Gastrocnemius medialis (tissue), 4 donors: ENCODE data around the gene GIT2. TPM values are rescaled to one million over a fixed set of nuclear protein-coding genes. Genes with fewer than 3 reads are reported as not detected.
A peak's percentile ranks its signal among the peaks of the same experiment; 100 is the strongest.

Experiments
- ATAC-seq, 2 donors: fragments of 150-250 bp; one replicate each; pipeline ENCODE4 v1.9.1; 2016
- DNase-seq, 2 donors: peaks; one replicate each; pipeline ENCODE4 v3.0.0-alpha.2; 2019
- H3K27ac ChIP-seq, 4 donors: fragments of 200-600 bp; sonication (generic); 1 replicate in 1 of 4; 2 replicates in 3 of 4; pipeline ENCODE4 v1.5.1; 2016 to 2018; ENCODE audit warnings: mild to moderate bottlenecking in 2 of 4, moderate library complexity in 1 of 4
- H3K27me3 ChIP-seq, 3 donors: fragments of 200-600 bp; sonication (generic) in 2 of 3; 1 replicate in 1 of 3; 2 replicates in 2 of 3; pipeline versions ENCODE4 v1.5.1 to v1.6.0; 2016 to 2019; ENCODE audit warnings: mild to moderate bottlenecking in 1 of 3, moderate library complexity in 1 of 3
- H3K36me3 ChIP-seq, 2 donors: fragments of 200-600 bp; sonication (generic) in 1 of 2; one replicate each; pipeline ENCODE4 v1.5.1; 2017 to 2018
- H3K4me1 ChIP-seq, 2 donors: fragments of 200-600 bp; sonication (generic) in 1 of 2; one replicate each; pipeline ENCODE4 v1.5.1; 2016 to 2017; ENCODE audit warnings: mild to moderate bottlenecking in 2 of 2
- H3K4me3 ChIP-seq, 4 donors: fragments of 200-600 bp; sonication (generic) in 3 of 4; 1 replicate in 1 of 4; 2 replicates in 3 of 4; pipeline ENCODE4 v1.5.1; 2016 to 2019; ENCODE audit warnings: mild to moderate bottlenecking in 2 of 4
- H3K9me3 ChIP-seq, 3 donors: fragments of 200-600 bp; sonication (generic) in 2 of 3; 1 replicate in 1 of 3; 2 replicates in 2 of 3; pipeline ENCODE4 v1.5.1; 2016 to 2019
- POLR2A ChIP-seq, 2 donors: fragments of 450-650 bp; IDR thresholded peaks; one replicate each; pipeline ENCODE4 v1.6.1; 2017; ENCODE audit warnings: antibody characterized with exemption in 2 of 2, mild to moderate bottlenecking in 2 of 2, moderate library complexity in 2 of 2
- in situ Hi-C, 4 donors: fragments of 200-750 bp; cut with MboI; loops; one replicate each; pipeline versions ENCODE4 v1.15.0 to v1.8.0; 2017; ENCODE audit warnings: low sequenced_read_pairs in 4 of 4
- intact Hi-C: fragments of 100-400 bp; cut with DNase I; formaldehyde crosslinking; loops from one replicate; pipeline ENCODE4 v1.15.1; 2023; ENCODE audit warnings: low total_unique reads
- total RNA-seq, 4 donors: library from RNA; depleted of rRNA; stranded (reverse); fragments of >200 nt; gene quantifications; one replicate each; pipeline versions ENCODE4 v1.1.0 to v1.2.3, GENCODE V29; 2016
- TF ChIP-seq, protein P1 (sequence below), 5 experiments: fragments of 450-650 bp in 3 of 5; fragments of 200-600 bp in 2 of 5; sonication (generic) in 2 of 5; IDR thresholded peaks in 4 of 5; conservative IDR thresholded peaks in 1 of 5; 1 replicate in 4 of 5; 2 replicates in 1 of 5; pipeline ENCODE4 v1.5.1; 2016 to 2019; ENCODE audit warnings: antibody characterized with exemption in 5 of 5, mild to moderate bottlenecking in 3 of 5, moderate library complexity in 3 of 5

GIT2 gene, protein sequence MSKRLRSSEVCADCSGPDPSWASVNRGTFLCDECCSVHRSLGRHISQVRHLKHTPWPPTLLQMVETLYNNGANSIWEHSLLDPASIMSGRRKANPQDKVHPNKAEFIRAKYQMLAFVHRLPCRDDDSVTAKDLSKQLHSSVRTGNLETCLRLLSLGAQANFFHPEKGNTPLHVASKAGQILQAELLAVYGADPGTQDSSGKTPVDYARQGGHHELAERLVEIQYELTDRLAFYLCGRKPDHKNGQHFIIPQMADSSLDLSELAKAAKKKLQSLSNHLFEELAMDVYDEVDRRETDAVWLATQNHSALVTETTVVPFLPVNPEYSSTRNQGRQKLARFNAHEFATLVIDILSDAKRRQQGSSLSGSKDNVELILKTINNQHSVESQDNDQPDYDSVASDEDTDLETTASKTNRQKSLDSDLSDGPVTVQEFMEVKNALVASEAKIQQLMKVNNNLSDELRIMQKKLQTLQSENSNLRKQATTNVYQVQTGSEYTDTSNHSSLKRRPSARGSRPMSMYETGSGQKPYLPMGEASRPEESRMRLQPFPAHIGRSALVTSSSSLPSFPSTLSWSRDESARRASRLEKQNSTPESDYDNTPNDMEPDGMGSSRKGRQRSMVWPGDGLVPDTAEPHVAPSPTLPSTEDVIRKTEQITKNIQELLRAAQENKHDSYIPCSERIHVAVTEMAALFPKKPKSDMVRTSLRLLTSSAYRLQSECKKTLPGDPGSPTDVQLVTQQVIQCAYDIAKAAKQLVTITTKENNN
- total RNA-seq, result 10 to 100 TPM; 23.4 to 32.1 (median 23.6) TPM

DNA sequence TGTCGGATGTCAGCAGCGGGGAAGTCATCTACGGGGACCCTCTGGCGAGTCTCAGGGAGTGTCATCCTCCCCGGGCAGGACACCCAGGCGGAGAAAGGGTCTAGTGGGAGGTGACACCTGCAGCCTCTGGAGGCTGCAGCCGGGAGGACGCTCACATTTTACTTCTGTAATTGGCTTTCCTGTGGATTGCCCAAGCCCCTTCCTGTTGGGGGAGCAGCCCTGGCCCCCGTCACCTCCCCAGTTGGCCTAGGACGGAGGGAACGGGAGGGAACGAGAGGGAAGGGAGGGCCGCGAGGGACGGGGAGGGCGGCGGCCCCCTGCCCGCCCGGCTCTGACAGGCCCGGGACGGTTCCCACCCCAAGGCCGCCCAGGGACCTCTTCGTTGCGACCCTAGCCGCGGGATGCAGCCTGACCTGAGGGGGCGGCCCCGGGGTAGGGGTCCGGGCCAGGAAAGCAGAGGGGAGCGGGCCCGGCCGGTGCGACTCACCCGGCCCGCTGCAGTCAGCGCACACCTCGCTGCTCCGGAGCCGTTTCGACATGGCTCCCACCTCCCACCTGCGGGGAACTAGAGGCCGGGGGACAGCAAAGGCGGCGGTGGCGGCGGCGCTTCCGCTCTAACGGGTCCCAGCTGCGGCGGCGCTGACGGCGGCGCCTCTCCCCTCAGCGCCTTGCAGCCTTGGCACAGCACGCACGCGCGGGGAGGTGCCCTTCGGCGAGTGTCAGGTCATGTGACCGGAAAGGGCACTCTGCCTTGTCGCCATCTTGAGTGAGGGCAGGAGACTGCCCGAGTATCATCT lies at the start of gene GIT2:
Gene GIT2 (minus strand): TSS at position 683 of the 797 bp plus-strand sequence. CDS start 144 bp downstream, at position 539.
- Histone ChIP-seq H3K4me3 (peak within 1 kb of the TSS; percentile 83 to 99 (median 98)), H3K36me3 (peaks cover 0 to 3% of the 10 kb centered on the region in 2 donors), H3K27me3 (no peaks in the 10 kb centered on the region), H3K27ac (peak within 1 kb of the TSS; percentile 81 to 90 (median 86)), H3K9me3 (no peaks in the 10 kb centered on the region), H3K4me1 (peaks cover 36 to 53% of the 10 kb centered on the region in 2 donors)
- DNase-seq (peak; percentile 90 to 92), ATAC-seq (peak; percentile 81)
- TF ChIP-seq, protein P1, sequence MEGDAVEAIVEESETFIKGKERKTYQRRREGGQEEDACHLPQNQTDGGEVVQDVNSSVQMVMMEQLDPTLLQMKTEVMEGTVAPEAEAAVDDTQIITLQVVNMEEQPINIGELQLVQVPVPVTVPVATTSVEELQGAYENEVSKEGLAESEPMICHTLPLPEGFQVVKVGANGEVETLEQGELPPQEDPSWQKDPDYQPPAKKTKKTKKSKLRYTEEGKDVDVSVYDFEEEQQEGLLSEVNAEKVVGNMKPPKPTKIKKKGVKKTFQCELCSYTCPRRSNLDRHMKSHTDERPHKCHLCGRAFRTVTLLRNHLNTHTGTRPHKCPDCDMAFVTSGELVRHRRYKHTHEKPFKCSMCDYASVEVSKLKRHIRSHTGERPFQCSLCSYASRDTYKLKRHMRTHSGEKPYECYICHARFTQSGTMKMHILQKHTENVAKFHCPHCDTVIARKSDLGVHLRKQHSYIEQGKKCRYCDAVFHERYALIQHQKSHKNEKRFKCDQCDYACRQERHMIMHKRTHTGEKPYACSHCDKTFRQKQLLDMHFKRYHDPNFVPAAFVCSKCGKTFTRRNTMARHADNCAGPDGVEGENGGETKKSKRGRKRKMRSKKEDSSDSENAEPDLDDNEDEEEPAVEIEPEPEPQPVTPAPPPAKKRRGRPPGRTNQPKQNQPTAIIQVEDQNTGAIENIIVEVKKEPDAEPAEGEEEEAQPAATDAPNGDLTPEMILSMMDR (IDR thresholded peaks at IDR 0.05 in 4 of 5, conservative IDR thresholded peaks at IDR 0.05 in 1 of 5), result no peak
- peak; percentile 77 to 78 for TF ChIP-seq POLR2A (IDR thresholded peaks at IDR 0.05)
- intact Hi-C loops, result loop anchor here (5.0 to 10.0 kb wide), 2 partner anchors 94 to 589 kb away; partner anchors contain the start of genes PPTC7 and TCHP
- in situ Hi-C loops, result no loop called here

DNA sequence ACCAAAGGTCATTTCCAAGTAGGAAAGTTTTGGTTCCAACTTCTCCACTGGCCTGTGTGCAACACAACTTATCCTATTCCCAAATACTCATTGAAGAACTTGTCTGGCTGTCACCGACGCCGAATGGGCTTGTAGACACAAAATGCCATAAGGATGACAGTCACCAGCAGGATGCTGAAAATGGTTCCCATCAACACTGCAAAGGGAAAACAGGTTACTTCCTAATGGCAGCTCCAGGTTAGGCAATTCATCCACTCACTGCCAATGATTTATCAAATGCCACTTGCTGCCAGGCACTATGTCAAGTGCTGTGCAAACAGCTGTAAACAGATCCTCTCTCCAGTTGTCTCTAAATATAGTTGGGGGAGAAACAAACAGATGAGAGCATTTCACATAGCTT lies 46.1 kb upstream of the GIT2 start:
- Histone ChIP-seq H3K36me3 (no peaks in the 10 kb centered on the region), H3K27ac (peak overlapping the region; percentile 74 to 84 (median 80)), H3K4me3 (no peak overlapping the region), H3K9me3 (no peaks in the 10 kb centered on the region), H3K4me1 (peaks cover 47 to 52% of the 10 kb centered on the region in 2 donors), H3K27me3 (no peaks in the 10 kb centered on the region)
- TF ChIP-seq, protein P1 (IDR thresholded peaks at IDR 0.05 in 4 of 5, conservative IDR thresholded peaks at IDR 0.05 in 1 of 5), result no peak
- TF ChIP-seq POLR2A (IDR thresholded peaks at IDR 0.05), result no peak
- intact Hi-C loops (loop anchor here (2.0 to 10.0 kb wide), 3 partner anchors 43 to 243 kb away; partner anchors contain the start of genes ANKRD13A and ATP2A2), in situ Hi-C loops (no loop called here)
- ATAC-seq (peak; percentile 96 to 97), DNase-seq (peak; percentile 74 to 85)

DNA sequence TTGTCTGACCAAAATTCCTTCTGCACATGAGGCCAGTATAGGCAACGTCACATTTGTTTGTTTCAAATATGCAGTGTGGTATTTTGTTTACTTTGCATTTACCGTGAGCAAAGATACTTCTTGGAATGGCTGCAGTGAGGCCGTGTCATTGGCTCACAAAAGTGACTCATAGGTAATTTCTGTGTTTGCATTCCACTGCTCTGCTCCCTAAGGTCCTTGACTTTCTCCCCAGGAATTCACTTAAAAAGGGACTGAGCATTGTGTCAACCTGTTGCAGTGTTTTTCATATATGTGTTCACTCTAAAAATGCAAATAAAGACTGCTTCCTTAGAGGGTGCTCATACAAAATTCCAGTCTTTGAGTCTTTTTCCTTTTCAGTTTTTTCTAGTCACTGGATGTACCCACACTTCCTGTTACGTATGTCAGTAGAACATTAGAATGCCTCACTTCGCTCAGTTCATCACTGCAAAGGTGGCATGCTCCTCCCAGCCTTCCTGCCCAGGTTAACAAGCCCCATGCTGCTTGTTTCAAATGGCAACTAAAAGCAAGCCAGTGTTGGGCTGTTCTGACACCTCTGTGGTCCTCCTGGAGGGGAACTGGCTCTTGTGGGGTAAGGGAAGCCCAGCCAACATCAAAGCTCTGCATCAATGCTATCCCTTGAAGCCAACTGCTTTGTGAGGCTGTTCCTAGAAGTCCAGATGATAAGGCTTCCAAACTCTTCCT lies 43.1 kb upstream of the GIT2 start:
- ATAC-seq (peak; percentile 25 to 35), DNase-seq (no peak)
- in situ Hi-C loops, result no loop called here
- Histone ChIP-seq H3K9me3 (no peaks in the 10 kb centered on the region), H3K4me1 (peaks cover 47 to 54% of the 10 kb centered on the region in 2 donors), H3K4me3 (no peak overlapping the region), H3K36me3 (peaks cover 0 to 5% of the 10 kb centered on the region in 2 donors), H3K27me3 (no peaks in the 10 kb centered on the region), H3K27ac (peak overlapping the region; percentile 41 to 63 (median 52))
- intact Hi-C loops, result no loop called here
- TF ChIP-seq, protein P1 (IDR thresholded peaks at IDR 0.05 in 4 of 5, conservative IDR thresholded peaks at IDR 0.05 in 1 of 5), result no peak
- TF ChIP-seq POLR2A (IDR thresholded peaks at IDR 0.05), result no peak

DNA sequence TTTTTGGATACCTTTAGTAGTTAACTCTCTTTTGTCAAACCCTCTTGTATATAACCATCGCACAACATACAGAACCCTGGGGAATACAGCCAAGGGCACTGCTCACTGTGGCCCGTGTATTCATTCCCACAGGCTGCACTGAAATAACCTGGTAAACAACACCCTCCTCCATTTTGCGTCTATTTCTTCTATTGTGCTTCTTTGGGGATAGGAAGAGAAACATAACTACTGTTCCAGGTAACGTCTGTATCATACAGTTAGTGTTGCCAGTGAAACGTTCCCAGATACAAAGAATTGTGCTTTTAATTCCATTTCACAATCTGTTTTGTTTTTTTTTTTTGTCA lies 42.5 kb upstream of the GIT2 start:
- intact Hi-C loops, result no loop called here
- peaks cover 0 to 10% of the 10 kb centered on the region in 2 donors for H3K36me3 ChIP-seq
- H3K27ac ChIP-seq, result peak overlapping the region; percentile 41 to 63 (median 52)

More for the DNA sequence above, 42.5 kb upstream of the GIT2 start:
- Histone ChIP-seq H3K9me3 (no peaks in the 10 kb centered on the region), H3K4me3 (no peak overlapping the region), H3K4me1 (peaks cover 47 to 54% of the 10 kb centered on the region in 2 donors), H3K27me3 (no peaks in the 10 kb centered on the region)
- DNase-seq (no peak), ATAC-seq (no peak)
- in situ Hi-C loops, result no loop called here
- TF ChIP-seq, protein P1 (IDR thresholded peaks at IDR 0.05 in 4 of 5, conservative IDR thresholded peaks at IDR 0.05 in 1 of 5), result no peak
- TF ChIP-seq POLR2A (IDR thresholded peaks at IDR 0.05), result no peak
